ENCODE data around the gene SLC1A4.

The SLC1A4 gene

GRCh38 chr2:65020943-65021528 lies 31.8 kb downstream of the SLC1A4 start:
- Histone ChIP-seq H3K79me2 (ENCODE audit: control insufficient read depth, insufficient read depth, low read length) (no peaks in the 10 kb centered on the region), H3K4ac (ENCODE audit: low read depth, low read length) (no peak overlapping the region), H3K27ac (ENCODE audit: low read depth, low read length) (no peak overlapping the region), H2BK5ac (ENCODE audit: low read length) (no peak overlapping the region), H3K23ac (ENCODE audit: low read length) (no peak overlapping the region), H3K56ac (ENCODE audit: low read length) (peak overlapping the region; percentile 17), H3K4me3 (ENCODE audit: low read length) (no peak overlapping the region), H3K4me2 (ENCODE audit: low read length) (no peak overlapping the region), H3K4me1 (ENCODE audit: control insufficient read depth, low read depth, low read length) (peaks cover 3% of the 10 kb centered on the region), H4K5ac (ENCODE audit: low read length) (no peak overlapping the region), H2AK5ac (ENCODE audit: low read length) (no peak overlapping the region), H3K36me3 (ENCODE audit: control insufficient read depth, insufficient read depth, low read length) (no peaks in the 10 kb centered on the region), H3K79me1 (ENCODE audit: low read length) (no peaks in the 10 kb centered on the region), H2BK120ac (ENCODE audit: low read depth, low read length) (no peak overlapping the region), H4K8ac (ENCODE audit: low read depth, low read length) (no peak overlapping the region), H3K18ac (ENCODE audit: low read length) (no peak overlapping the region), H3K27me3 (ENCODE audit: insufficient read depth, low read length, poor library complexity) (no peaks in the 10 kb centered on the region), H2BK15ac (replicated peaks; ENCODE audit: low read depth) (no peak overlapping the region), H3K9ac (ENCODE audit: low read length) (no peak overlapping the region)
- DNase-seq, result no peak
- no CpG with 5 or more reads among the region's 11 CpGs for WGBS (ENCODE audit: extremely low coverage, insufficient coverage, low lambda C conversion rate)

DNA sequence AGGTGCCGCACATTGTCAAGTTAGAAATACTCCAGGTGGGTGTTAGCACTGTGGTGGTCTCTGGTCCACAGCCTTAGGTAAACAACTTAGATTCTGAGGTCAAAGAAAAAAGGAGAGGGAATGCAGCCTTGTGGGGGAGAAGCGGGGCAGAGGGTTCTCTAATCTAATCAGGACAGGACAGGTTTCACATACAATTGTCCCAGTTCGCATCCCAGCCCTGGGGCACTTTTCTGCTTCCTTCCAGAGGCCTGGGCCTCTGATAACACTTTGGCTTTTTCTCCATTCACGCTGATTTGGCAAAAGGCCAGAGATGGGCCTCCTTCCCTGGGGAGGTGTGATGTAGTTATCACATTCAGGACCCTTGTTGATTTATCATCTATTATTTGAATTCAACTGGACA lies 32.5 kb downstream of the SLC1A4 start:
- Histone ChIP-seq H4K8ac (ENCODE audit: low read depth, low read length) (no peak overlapping the region), H3K4me1 (ENCODE audit: control insufficient read depth, low read depth, low read length) (peaks cover 3% of the 10 kb centered on the region), H3K9ac (ENCODE audit: low read length) (no peak overlapping the region), H4K5ac (ENCODE audit: low read length) (no peak overlapping the region), H2BK5ac (ENCODE audit: low read length) (no peak overlapping the region), H3K27ac (ENCODE audit: low read depth, low read length) (no peak overlapping the region), H3K4me2 (ENCODE audit: low read length) (no peak overlapping the region), H2BK15ac (replicated peaks; ENCODE audit: low read depth) (no peak overlapping the region), H3K4ac (ENCODE audit: low read depth, low read length) (no peak overlapping the region), H3K23ac (ENCODE audit: low read length) (no peak overlapping the region), H3K4me3 (ENCODE audit: low read length) (no peak overlapping the region), H3K18ac (ENCODE audit: low read length) (no peak overlapping the region), H3K79me2 (ENCODE audit: control insufficient read depth, insufficient read depth, low read length) (no peaks in the 10 kb centered on the region), H3K36me3 (ENCODE audit: control insufficient read depth, insufficient read depth, low read length) (no peaks in the 10 kb centered on the region), H3K79me1 (ENCODE audit: low read length) (no peaks in the 10 kb centered on the region), H2AK5ac (ENCODE audit: low read length) (no peak overlapping the region), H2BK120ac (ENCODE audit: low read depth, low read length) (no peak overlapping the region), H3K56ac (ENCODE audit: low read length) (no peak overlapping the region), H3K27me3 (ENCODE audit: insufficient read depth, low read length, poor library complexity) (no peaks in the 10 kb centered on the region)
- DNase-seq, result peak; percentile 93
- no CpG with 5 or more reads among the region's 4 CpGs for WGBS (ENCODE audit: extremely low coverage, insufficient coverage, low lambda C conversion rate)

DNA sequence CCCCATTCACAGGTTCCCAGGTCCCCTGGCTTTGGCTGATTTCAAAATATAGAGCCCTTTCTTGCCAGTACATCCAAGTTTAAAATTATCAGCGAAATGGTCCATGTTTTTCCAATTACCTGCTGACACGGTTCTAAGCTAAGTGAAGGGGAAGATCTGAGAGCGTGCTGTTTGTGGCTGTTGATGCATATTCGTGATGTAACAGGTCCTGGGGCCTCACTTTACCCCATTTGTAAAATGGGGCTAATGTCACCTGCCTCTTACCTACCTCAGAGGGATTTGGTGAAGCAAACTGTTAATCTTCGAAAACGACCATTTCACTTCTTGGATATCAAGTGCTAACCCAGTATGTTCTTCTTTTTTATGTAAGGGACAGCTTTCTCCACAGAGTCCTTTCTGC lies 33.0 kb downstream of the SLC1A4 start:
- no peak overlapping the region for H4K5ac ChIP-seq (ENCODE audit: low read length)
- no peak overlapping the region for H2AK5ac ChIP-seq (ENCODE audit: low read length)
- H3K18ac ChIP-seq (ENCODE audit: low read length), result no peak overlapping the region
- H3K27ac ChIP-seq (ENCODE audit: low read depth, low read length), result no peak overlapping the region
- H3K27me3 ChIP-seq (ENCODE audit: insufficient read depth, low read length, poor library complexity), result no peaks in the 10 kb centered on the region
- H4K8ac ChIP-seq (ENCODE audit: low read depth, low read length), result no peak overlapping the region
- DNase-seq, result no peak
- no peak overlapping the region for H3K4me2 ChIP-seq (ENCODE audit: low read length)
- H3K4me1 ChIP-seq (ENCODE audit: control insufficient read depth, low read depth, low read length), result peaks cover 3% of the 10 kb centered on the region
- no peak overlapping the region for H2BK15ac ChIP-seq (replicated peaks; ENCODE audit: low read depth)
- H3K56ac ChIP-seq (ENCODE audit: low read length), result no peak overlapping the region
- no peak overlapping the region for H3K4me3 ChIP-seq (ENCODE audit: low read length)
- no peaks in the 10 kb centered on the region for H3K36me3 ChIP-seq (ENCODE audit: control insufficient read depth, insufficient read depth, low read length)
- H2BK5ac ChIP-seq (ENCODE audit: low read length), result no peak overlapping the region
- no peak overlapping the region for H3K4ac ChIP-seq (ENCODE audit: low read depth, low read length)
- H3K79me2 ChIP-seq (ENCODE audit: control insufficient read depth, insufficient read depth, low read length), result no peaks in the 10 kb centered on the region
- no peak overlapping the region for H3K9ac ChIP-seq (ENCODE audit: low read length)
- H3K23ac ChIP-seq (ENCODE audit: low read length), result no peak overlapping the region
- H3K79me1 ChIP-seq (ENCODE audit: low read length), result no peaks in the 10 kb centered on the region
- no peak overlapping the region for H2BK120ac ChIP-seq (ENCODE audit: low read depth, low read length)
- no CpG with 5 or more reads among the region's 6 CpGs for WGBS (ENCODE audit: extremely low coverage, insufficient coverage, low lambda C conversion rate)

DNA sequence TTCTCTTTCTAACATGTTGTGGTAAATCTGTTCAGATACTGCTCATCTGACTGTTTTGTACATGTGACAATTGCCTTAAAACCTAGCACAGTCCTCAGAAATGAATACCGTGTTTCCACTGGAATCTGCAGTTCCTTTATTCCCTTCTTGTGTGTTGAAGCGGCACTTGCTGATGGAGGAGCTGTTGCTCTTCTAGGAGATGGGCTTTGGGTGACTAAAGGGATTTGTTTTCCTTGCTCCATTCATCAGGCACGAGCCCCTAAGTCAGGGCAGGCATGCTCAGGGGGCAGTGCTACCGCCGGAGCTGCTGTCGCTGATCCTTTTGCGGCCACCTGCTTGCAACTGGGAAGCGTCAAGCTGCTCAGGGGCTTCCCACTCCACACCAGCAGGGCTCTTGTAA lies 34.5 kb downstream of the SLC1A4 start:
- Histone ChIP-seq H3K23ac (ENCODE audit: low read length) (no peak overlapping the region), H2AK5ac (ENCODE audit: low read length) (no peak overlapping the region), H3K4me2 (ENCODE audit: low read length) (no peak overlapping the region), H4K5ac (ENCODE audit: low read length) (no peak overlapping the region), H3K4me3 (ENCODE audit: low read length) (no peak overlapping the region), H3K9ac (ENCODE audit: low read length) (no peak overlapping the region), H2BK5ac (ENCODE audit: low read length) (no peak overlapping the region), H3K4me1 (ENCODE audit: control insufficient read depth, low read depth, low read length) (peaks cover 3% of the 10 kb centered on the region), H4K8ac (ENCODE audit: low read depth, low read length) (no peak overlapping the region), H2BK120ac (ENCODE audit: low read depth, low read length) (no peak overlapping the region), H3K4ac (ENCODE audit: low read depth, low read length) (no peak overlapping the region), H3K56ac (ENCODE audit: low read length) (no peak overlapping the region), H2BK15ac (replicated peaks; ENCODE audit: low read depth) (no peak overlapping the region), H3K27ac (ENCODE audit: low read depth, low read length) (no peak overlapping the region), H3K27me3 (ENCODE audit: insufficient read depth, low read length, poor library complexity) (no peaks in the 10 kb centered on the region), H3K79me1 (ENCODE audit: low read length) (no peaks in the 10 kb centered on the region), H3K36me3 (ENCODE audit: control insufficient read depth, insufficient read depth, low read length) (no peaks in the 10 kb centered on the region), H3K18ac (ENCODE audit: low read length) (no peak overlapping the region), H3K79me2 (ENCODE audit: control insufficient read depth, insufficient read depth, low read length) (no peaks in the 10 kb centered on the region)
- no CpG with 5 or more reads among the region's 8 CpGs for WGBS (ENCODE audit: extremely low coverage, insufficient coverage, low lambda C conversion rate)
- no peak for DNase-seq

GRCh38 chr2:65024149-65024829 lies 35.1 kb downstream of the SLC1A4 start:
- no peaks in the 10 kb centered on the region for H3K36me3 ChIP-seq (ENCODE audit: control insufficient read depth, insufficient read depth, low read length)
- no peak overlapping the region for H3K4ac ChIP-seq (ENCODE audit: low read depth, low read length)
- no peak overlapping the region for H2BK5ac ChIP-seq (ENCODE audit: low read length)
- H2AK5ac ChIP-seq (ENCODE audit: low read length), result no peak overlapping the region
- no peaks in the 10 kb centered on the region for H3K79me1 ChIP-seq (ENCODE audit: low read length)
- H4K5ac ChIP-seq (ENCODE audit: low read length), result no peak overlapping the region
- H2BK15ac ChIP-seq (replicated peaks; ENCODE audit: low read depth), result no peak overlapping the region
- peak; percentile 76 for DNase-seq
- H3K4me1 ChIP-seq (ENCODE audit: control insufficient read depth, low read depth, low read length), result peaks cover 3% of the 10 kb centered on the region
- no peak overlapping the region for H3K4me3 ChIP-seq (ENCODE audit: low read length)
- H3K27me3 ChIP-seq (ENCODE audit: insufficient read depth, low read length, poor library complexity), result no peaks in the 10 kb centered on the region
- no peak overlapping the region for H4K8ac ChIP-seq (ENCODE audit: low read depth, low read length)
- no peaks in the 10 kb centered on the region for H3K79me2 ChIP-seq (ENCODE audit: control insufficient read depth, insufficient read depth, low read length)
- no peak overlapping the region for H2BK120ac ChIP-seq (ENCODE audit: low read depth, low read length)
- H3K27ac ChIP-seq (ENCODE audit: low read depth, low read length), result no peak overlapping the region
- H3K18ac ChIP-seq (ENCODE audit: low read length), result no peak overlapping the region
- H3K56ac ChIP-seq (ENCODE audit: low read length), result no peak overlapping the region
- no peak overlapping the region for H3K4me2 ChIP-seq (ENCODE audit: low read length)
- H3K23ac ChIP-seq (ENCODE audit: low read length), result no peak overlapping the region
- no peak overlapping the region for H3K9ac ChIP-seq (ENCODE audit: low read length)
- no CpG with 5 or more reads among the region's 7 CpGs for WGBS (ENCODE audit: extremely low coverage, insufficient coverage, low lambda C conversion rate)

Measured in mesendoderm (in vitro differentiated cells).